Karpas-422 (cell line): ENCODE data around the gene GULP1. TPM values are rescaled to one million over a fixed set of nuclear protein-coding genes. Genes with fewer than 3 reads are reported as not detected.

Experiments
- DNase-seq: peaks from one replicate; pipeline ENCODE4 v3.0.0-alpha.2; 2015
- H2AFZ ChIP-seq: fragments of 200-600 bp; sonication (generic); 2 replicates; pipeline ENCODE4 v1.6.1; 2014; ENCODE audit warnings: antibody characterized with exemption, low read length, mixed read lengths
- H3K27ac ChIP-seq: fragments of 200-600 bp; sonication (generic); 2 replicates; pipeline ENCODE4 v1.5.1; 2014; ENCODE audit warnings: mild to moderate bottlenecking, low read length, moderate library complexity
- H3K27me3 ChIP-seq: fragments of 200-600 bp; sonication (generic); 2 replicates; pipeline ENCODE4 v1.6.1; 2014; ENCODE audit warnings: low read length, mixed read lengths
- H3K36me3 ChIP-seq: fragments of 200-600 bp; sonication (generic); 2 replicates; pipeline ENCODE4 v1.6.1; 2014; ENCODE audit warnings: low read length, mixed read lengths; ENCODE audit not compliant: insufficient read depth
- H3K4me1 ChIP-seq: fragments of 200-600 bp; sonication (generic); 2 replicates; pipeline ENCODE4 v1.6.1; 2014; ENCODE audit warnings: mild to moderate bottlenecking, low read length, mixed read lengths
- H3K4me2 ChIP-seq: fragments of 200-600 bp; sonication (generic); 2 replicates; pipeline ENCODE4 v1.6.1; 2014; ENCODE audit warnings: low read length, low read depth, mild to moderate bottlenecking; ENCODE audit not compliant: poor library complexity, severe bottlenecking
- H3K4me3 ChIP-seq: fragments of 200-600 bp; sonication (generic); 2 replicates; pipeline ENCODE4 v1.5.1; 2014; ENCODE audit warnings: mild to moderate bottlenecking, antibody characterized with exemption, low read length, mixed read lengths
- H3K79me2 ChIP-seq: fragments of 200-600 bp; sonication (generic); 2 replicates; pipeline ENCODE4 v1.6.1; 2014; ENCODE audit warnings: mild to moderate bottlenecking, low read length, mixed read lengths
- H3K9ac ChIP-seq: fragments of 200-600 bp; sonication (generic); 2 replicates; pipeline ENCODE4 v1.6.0; 2014; ENCODE audit warnings: low read length
- H3K9me2 ChIP-seq: fragments of 200-600 bp; sonication (generic), shearing (Covaris generic); replicated peaks from 2 replicates; pipeline ENCODE4 v1.6.0; 2014; ENCODE audit warnings: mild to moderate bottlenecking, low read length, moderate library complexity; ENCODE audit not compliant: insufficient read depth
- H3K9me3 ChIP-seq: fragments of 300-700, 200-600 bp; sonication (generic); 2 replicates; pipeline ENCODE4 v1.6.1; 2014; ENCODE audit warnings: low read length, mixed read lengths
- H4K20me1 ChIP-seq: fragments of 200-600 bp; sonication (generic); 2 replicates; pipeline ENCODE4 v1.6.1; 2014; ENCODE audit warnings: mild to moderate bottlenecking, antibody characterized with exemption, low read length, low read depth; ENCODE audit not compliant: insufficient read depth
- total RNA-seq: library from RNA; depleted of rRNA; stranded (reverse); fragments of >200 nt; shearing (Covaris generic); gene quantifications from 2 replicates; pipeline ENCODE4 v1.2.3, GENCODE V29; 2014; ENCODE audit warnings: low replicate concordance; rRNA removed

The GULP1 gene, protein sequence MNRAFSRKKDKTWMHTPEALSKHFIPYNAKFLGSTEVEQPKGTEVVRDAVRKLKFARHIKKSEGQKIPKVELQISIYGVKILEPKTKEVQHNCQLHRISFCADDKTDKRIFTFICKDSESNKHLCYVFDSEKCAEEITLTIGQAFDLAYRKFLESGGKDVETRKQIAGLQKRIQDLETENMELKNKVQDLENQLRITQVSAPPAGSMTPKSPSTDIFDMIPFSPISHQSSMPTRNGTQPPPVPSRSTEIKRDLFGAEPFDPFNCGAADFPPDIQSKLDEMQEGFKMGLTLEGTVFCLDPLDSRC
- total RNA-seq = 0.41 TPM in 1 of 2 replicates, not detected in the other

DNA sequence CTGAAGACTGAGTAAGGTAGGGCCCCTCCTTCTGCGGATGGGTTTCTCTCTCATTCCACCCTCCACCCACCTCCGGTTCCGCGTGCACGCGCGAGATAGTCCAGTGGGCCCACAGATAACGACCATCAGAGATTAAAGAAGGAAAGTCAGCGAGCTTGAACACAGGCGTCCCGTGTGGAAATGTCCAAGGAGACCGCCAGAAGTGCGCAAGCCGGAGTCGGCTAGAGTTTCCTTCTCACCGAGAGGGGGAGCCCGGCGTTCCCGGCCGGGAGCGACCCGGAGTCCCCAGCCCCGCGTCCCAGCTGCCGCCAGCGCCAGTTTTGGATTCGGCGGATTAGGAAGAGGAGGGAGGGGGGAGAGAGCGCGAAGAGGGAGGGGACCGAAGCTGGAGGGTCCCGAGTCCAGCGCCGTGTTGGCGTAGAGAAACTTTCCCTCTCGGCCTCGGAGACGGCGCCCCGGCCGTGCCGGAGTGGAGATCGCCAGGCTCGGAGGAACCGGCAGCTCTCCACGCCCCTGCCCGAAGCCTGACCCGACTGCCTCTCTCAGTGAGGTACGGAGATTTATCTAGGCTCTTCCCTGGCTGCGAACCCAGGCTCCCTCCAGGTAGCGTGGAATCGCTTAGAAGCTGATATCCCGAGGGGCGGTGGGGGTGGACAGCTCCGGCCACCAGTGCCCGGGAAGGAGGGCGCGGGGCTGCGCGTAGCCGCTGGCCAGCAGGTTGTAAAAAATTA is at the start of gene GULP1:
Gene GULP1, plus strand, starts transcription at position 258 of the 731 bp plus-strand sequence. CDS start 185,829 bp downstream, outside the sequence.
- no peak within 1 kb of the TSS for H3K4me3 ChIP-seq
- no peak within 1 kb of the TSS for H3K27ac ChIP-seq
- no peak within 1 kb of the TSS for H2AFZ ChIP-seq
- DNase-seq = no peak
- peaks cover 8% of the 10 kb centered on the region for H3K9me3 ChIP-seq
- no peaks in the 10 kb centered on the region for H3K36me3 ChIP-seq
- no peaks in the 10 kb centered on the region for H3K27me3 ChIP-seq
- no peak within 1 kb of the TSS for H3K9ac ChIP-seq
- no peaks in the 10 kb centered on the region for H4K20me1 ChIP-seq
- H3K9me2 ChIP-seq = no peaks in the 10 kb centered on the region; the same call in 1 of the 2 replicates
- no peaks in the 10 kb centered on the region for H3K79me2 ChIP-seq
- H3K4me2 ChIP-seq = no peak within 1 kb of the TSS
- no peaks in the 10 kb centered on the region for H3K4me1 ChIP-seq

DNA sequence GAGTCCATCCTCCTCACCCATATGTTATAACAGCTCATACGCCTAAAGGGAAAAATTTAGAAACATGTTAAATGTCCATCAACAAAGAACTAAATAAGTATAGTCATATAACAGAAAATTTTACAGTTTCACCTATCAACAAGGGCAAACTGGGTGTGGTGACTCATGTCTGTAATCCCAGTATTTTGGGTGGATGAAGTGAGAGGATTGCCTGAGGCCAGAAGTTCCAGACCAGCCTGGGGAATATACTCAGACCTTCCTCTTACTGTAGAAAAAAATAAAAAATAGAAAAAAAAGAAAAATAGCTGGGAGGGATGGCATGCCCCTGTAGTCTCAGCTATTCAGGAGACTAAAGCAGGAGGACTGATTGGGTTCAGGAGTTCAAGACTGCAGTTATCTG is 48.3 kb upstream of the GULP1 start:
- Histone ChIP-seq H3K79me2 (no peaks in the 10 kb centered on the region), H3K4me3 (no peak overlapping the region), H3K27ac (no peak overlapping the region), H4K20me1 (no peaks in the 10 kb centered on the region), H3K27me3 (no peaks in the 10 kb centered on the region), H3K4me1 (no peaks in the 10 kb centered on the region), H3K4me2 (no peak overlapping the region), H2AFZ (no peak overlapping the region), H3K9me2 (no peaks in the 10 kb centered on the region), H3K36me3 (no peaks in the 10 kb centered on the region), H3K9ac (no peak overlapping the region), H3K9me3 (peaks cover 12% of the 10 kb centered on the region)
- DNase-seq = no peak

DNA sequence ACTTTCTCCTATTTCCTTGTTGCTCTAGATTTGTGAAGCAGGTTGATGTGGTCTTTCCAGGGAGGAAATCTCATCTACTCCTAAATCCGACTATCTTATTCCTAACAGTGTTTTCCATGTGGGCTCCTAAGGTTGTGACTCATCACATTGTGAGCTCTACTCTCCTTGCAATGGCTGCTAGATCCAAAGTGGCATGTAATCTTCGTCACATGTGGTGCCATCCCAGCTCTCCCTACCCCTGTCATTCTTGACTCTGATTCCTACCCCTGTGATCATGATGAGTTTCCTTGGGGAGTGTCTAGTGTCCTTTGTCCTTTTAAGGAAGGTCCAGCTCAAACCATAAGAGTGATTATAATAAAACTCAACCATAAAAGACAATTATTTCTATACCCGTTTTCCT is 47.3 kb upstream of the GULP1 start:
- no peaks in the 10 kb centered on the region for H3K79me2 ChIP-seq
- no peak overlapping the region for H2AFZ ChIP-seq
- H3K27ac ChIP-seq = no peak overlapping the region
- H3K9me2 ChIP-seq = no peaks in the 10 kb centered on the region
- no peaks in the 10 kb centered on the region for H3K36me3 ChIP-seq
- no peak for DNase-seq
- no peak overlapping the region for H3K9ac ChIP-seq
- no peaks in the 10 kb centered on the region for H3K27me3 ChIP-seq
- no peak overlapping the region for H3K4me3 ChIP-seq
- H4K20me1 ChIP-seq = no peaks in the 10 kb centered on the region
- H3K4me1 ChIP-seq = no peaks in the 10 kb centered on the region
- H3K9me3 ChIP-seq = peaks cover 10% of the 10 kb centered on the region
- H3K4me2 ChIP-seq = no peak overlapping the region

DNA sequence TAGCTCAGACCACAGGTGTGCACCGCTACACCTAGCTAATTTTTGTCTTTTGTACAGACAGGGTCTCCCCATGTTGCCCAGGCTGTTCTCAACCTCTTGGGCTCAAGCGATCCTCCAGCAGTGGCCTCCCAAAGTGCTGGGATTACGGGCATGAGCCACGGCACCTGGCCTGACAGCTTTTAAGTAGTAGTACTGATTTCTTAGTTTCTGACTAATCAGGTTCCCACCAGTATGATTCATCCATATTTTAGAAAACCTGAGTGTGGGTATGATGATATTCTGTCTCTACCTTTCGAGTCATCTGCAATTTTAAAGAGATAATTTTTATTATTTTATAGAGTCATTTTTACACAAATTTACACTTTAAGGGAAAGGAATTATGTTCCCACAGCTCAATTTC is 46.4 kb upstream of the GULP1 start:
- Histone ChIP-seq H3K27ac (no peak overlapping the region), H3K79me2 (no peaks in the 10 kb centered on the region), H3K4me1 (no peaks in the 10 kb centered on the region), H3K4me2 (no peak overlapping the region), H3K4me3 (no peak overlapping the region), H3K27me3 (no peaks in the 10 kb centered on the region), H3K9ac (no peak overlapping the region), H3K36me3 (no peaks in the 10 kb centered on the region), H2AFZ (no peak overlapping the region), H3K9me3 (peaks cover 13% of the 10 kb centered on the region), H4K20me1 (no peaks in the 10 kb centered on the region), H3K9me2 (no peaks in the 10 kb centered on the region)
- DNase-seq = no peak

DNA sequence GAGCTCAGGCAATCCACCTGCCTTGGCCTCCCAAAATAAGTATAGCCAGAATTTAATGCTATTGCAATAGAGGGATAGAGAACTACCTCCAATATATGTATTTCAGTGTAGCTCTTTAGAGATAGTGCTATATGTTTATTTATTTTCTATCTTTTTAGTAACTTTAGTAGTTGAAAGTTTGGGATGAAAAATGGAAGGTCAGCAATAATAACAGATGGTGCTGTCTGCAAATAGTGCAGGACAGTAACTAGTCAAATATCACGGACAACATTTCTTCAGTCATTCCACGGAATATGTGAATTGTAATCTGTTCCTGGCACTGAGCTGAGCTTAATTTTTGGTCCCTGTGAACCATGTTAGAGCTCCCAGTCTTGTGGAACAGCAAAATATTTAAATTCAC is 43.2 kb upstream of the GULP1 start:
- no peak overlapping the region for H3K4me3 ChIP-seq
- no peak overlapping the region for H3K4me2 ChIP-seq
- no peak overlapping the region for H3K27ac ChIP-seq
- no peak overlapping the region for H2AFZ ChIP-seq
- H3K9ac ChIP-seq = no peak overlapping the region
- H3K27me3 ChIP-seq = no peaks in the 10 kb centered on the region
- no peaks in the 10 kb centered on the region for H4K20me1 ChIP-seq
- H3K9me3 ChIP-seq = peaks cover 19% of the 10 kb centered on the region
- H3K9me2 ChIP-seq = no peaks in the 10 kb centered on the region
- no peak for DNase-seq
- H3K4me1 ChIP-seq = no peaks in the 10 kb centered on the region
- H3K36me3 ChIP-seq = no peaks in the 10 kb centered on the region
- no peaks in the 10 kb centered on the region for H3K79me2 ChIP-seq

DNA sequence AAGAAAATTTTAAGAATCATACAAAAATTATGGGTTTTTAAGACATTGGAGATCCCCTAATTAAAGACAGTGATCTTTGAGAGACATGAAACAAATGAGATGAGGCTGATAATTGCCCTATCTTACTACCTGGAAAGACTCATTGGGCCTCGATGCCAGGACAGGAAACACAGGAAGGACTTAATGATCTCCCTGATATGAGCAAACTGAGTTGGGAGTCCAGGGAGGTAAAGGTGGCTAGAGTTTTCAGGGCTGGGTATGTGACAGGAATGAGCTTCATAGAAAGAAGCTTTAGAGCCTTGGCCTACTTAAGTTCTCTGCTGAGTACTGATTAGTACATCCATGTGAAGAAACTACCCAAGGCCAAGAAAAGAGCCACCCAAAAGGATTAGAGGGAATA is 40.6 kb upstream of the GULP1 start:
- H3K9me2 ChIP-seq = no peaks in the 10 kb centered on the region
- no peaks in the 10 kb centered on the region for H3K27me3 ChIP-seq
- H3K4me1 ChIP-seq = no peaks in the 10 kb centered on the region
- H3K4me2 ChIP-seq = no peak overlapping the region
- no peak overlapping the region for H3K27ac ChIP-seq
- H3K9me3 ChIP-seq = peaks cover 33% of the 10 kb centered on the region
- no peak overlapping the region for H3K9ac ChIP-seq
- no peak for DNase-seq
- no peaks in the 10 kb centered on the region for H3K79me2 ChIP-seq
- no peak overlapping the region for H2AFZ ChIP-seq
- no peak overlapping the region for H3K4me3 ChIP-seq
- no peaks in the 10 kb centered on the region for H4K20me1 ChIP-seq
- no peaks in the 10 kb centered on the region for H3K36me3 ChIP-seq

DNA sequence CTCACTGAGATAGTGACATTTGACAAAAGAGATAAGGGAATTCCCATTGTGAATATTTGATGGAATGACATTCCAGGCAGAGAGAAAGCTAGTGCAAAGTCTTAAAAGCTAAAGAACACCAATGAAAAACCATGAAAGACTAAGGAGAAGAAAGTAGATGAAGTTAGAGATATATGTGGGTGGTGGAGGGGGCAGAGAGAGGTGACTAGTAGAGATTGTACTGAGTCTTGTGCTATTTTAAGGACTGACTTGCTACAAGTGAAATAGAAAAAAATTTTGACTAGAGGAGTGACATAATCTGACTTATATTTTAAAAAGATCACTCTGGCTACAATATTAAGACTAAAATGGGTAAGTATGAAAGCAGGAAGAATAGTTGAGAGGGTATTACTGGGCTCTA is 35.3 kb upstream of the GULP1 start:
- Histone ChIP-seq H3K27me3 (no peaks in the 10 kb centered on the region), H3K4me2 (no peak overlapping the region), H3K4me1 (no peaks in the 10 kb centered on the region), H3K9me3 (peaks cover 43% of the 10 kb centered on the region), H2AFZ (no peak overlapping the region), H3K9ac (no peak overlapping the region), H3K27ac (no peak overlapping the region), H3K79me2 (no peaks in the 10 kb centered on the region), H3K9me2 (no peaks in the 10 kb centered on the region), H4K20me1 (no peaks in the 10 kb centered on the region), H3K4me3 (no peak overlapping the region), H3K36me3 (no peaks in the 10 kb centered on the region)
- no peak for DNase-seq

DNA sequence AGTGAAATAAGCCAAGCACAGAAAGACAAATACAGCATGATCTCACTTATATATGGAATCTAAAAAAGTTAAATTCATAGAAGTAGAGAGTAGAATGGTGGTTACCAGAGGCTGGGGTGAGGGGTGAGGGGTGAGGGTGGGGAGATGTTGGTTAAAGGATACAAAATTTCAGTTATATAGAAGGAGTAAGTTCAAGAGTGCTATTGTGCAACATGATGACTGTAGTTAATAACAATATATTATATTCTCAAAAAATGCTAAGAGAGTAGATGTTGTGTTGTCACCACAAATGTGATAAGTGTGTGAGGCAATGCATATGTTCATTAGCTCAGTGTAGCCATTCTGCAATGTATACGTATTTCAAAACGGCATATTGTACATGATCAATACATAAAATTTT is 26.4 kb upstream of the GULP1 start:
- Histone ChIP-seq H3K27ac (no peak overlapping the region), H3K9me2 (no peaks in the 10 kb centered on the region), H3K4me1 (no peaks in the 10 kb centered on the region), H3K27me3 (no peaks in the 10 kb centered on the region), H4K20me1 (no peaks in the 10 kb centered on the region), H3K9ac (no peak overlapping the region), H3K36me3 (no peaks in the 10 kb centered on the region), H3K9me3 (peaks cover 8% of the 10 kb centered on the region; the same call in 1 of the 2 replicates), H3K4me2 (no peak overlapping the region), H2AFZ (no peak overlapping the region), H3K79me2 (no peaks in the 10 kb centered on the region), H3K4me3 (no peak overlapping the region)
- no peak for DNase-seq
